Stomach smooth muscle (tissue), 2 donors: ENCODE data around the gene VAV2.
A peak's percentile ranks its signal among the peaks of the same experiment; 100 is the strongest.

Source experiments
- H3K27ac ChIP-seq: one replicate; pipeline ENCODE4 v1.7.0; 2013; ENCODE audit warnings: mild to moderate bottlenecking, low read length, inconsistent platforms
- H3K27me3 ChIP-seq, 2 donors: one replicate each; pipeline ENCODE4 v1.7.0; 2013; ENCODE audit warnings: low read length in 2 of 2; ENCODE audit not compliant: insufficient read depth in 2 of 2, control insufficient read depth in 1 of 2
- H3K36me3 ChIP-seq, 2 donors: one replicate each; pipeline ENCODE4 v1.7.0; 2013; ENCODE audit warnings: low read length in 2 of 2; ENCODE audit not compliant: control insufficient read depth in 2 of 2, insufficient read depth in 2 of 2
- H3K4me1 ChIP-seq: one replicate; pipeline ENCODE4 v1.7.0; 2013; ENCODE audit warnings: low read length; ENCODE audit not compliant: control insufficient read depth, insufficient read depth
- H3K4me3 ChIP-seq, 2 donors: one replicate each; pipeline ENCODE4 v1.7.0; 2013; ENCODE audit warnings: low read length in 2 of 2
- H3K9ac ChIP-seq, 2 donors: one replicate each; pipeline ENCODE4 v1.7.0; 2013; ENCODE audit warnings: low read length in 2 of 2, mild to moderate bottlenecking in 1 of 2
- H3K9me3 ChIP-seq, 2 donors: one replicate each; pipeline ENCODE4 v1.7.0; 2013; ENCODE audit warnings: low read length in 2 of 2; ENCODE audit not compliant: control insufficient read depth in 2 of 2
- donor health status: healthy.
- donor health status: Pancreatic carcinoma.

Gene VAV2

DNA sequence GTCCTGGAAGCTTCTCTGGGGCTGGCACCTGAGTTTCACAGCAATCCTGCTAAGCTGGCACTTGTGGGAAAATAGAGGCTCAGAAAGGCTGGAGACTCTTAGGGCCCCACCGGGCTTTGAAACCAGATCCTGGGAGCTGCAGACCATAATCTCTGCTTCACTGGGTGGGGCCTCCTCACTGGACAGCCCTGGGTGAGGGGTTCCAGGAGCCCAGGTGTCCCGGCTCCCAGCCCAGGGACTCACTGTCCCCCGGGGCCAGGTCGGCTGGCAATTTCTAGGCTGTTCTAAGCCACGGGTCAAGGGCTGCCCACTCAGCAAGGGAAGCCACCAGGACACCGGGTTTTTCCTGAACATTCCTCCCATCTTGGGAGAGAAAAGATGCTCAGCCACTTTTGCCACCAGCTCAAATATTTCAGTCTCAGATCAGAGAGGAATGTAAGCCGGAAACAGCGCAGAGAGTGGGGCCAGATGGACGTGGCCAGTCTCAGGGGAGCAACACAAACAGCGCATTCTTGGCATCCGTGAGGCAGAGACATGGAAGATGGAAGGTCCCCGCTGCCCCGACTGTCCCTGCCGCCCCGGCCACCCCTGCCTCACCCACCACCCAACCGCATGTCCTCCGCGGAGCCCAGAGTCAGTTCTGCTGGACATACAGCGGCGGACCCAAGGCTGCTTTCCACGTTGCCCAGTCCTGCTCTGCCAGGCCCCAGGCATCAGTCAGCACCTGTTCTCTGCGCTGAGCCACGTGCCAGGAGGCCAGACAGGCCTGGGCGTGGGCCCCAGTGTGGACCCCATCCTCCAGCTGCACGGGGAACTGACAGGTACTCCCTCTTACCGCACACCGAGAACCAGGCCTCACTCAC is 72.6 kb downstream of the VAV2 start:
- H3K9me3 ChIP-seq, result no peaks in the 10 kb centered on the region
- no peak overlapping the region for H3K27ac ChIP-seq
- peaks cover 7% of the 10 kb centered on the region for H3K4me1 ChIP-seq
- no peaks in the 10 kb centered on the region for H3K36me3 ChIP-seq
- H3K4me3 ChIP-seq, result no peak overlapping the region
- H3K27me3 ChIP-seq, result no peaks in the 10 kb centered on the region
- no peak overlapping the region for H3K9ac ChIP-seq

DNA sequence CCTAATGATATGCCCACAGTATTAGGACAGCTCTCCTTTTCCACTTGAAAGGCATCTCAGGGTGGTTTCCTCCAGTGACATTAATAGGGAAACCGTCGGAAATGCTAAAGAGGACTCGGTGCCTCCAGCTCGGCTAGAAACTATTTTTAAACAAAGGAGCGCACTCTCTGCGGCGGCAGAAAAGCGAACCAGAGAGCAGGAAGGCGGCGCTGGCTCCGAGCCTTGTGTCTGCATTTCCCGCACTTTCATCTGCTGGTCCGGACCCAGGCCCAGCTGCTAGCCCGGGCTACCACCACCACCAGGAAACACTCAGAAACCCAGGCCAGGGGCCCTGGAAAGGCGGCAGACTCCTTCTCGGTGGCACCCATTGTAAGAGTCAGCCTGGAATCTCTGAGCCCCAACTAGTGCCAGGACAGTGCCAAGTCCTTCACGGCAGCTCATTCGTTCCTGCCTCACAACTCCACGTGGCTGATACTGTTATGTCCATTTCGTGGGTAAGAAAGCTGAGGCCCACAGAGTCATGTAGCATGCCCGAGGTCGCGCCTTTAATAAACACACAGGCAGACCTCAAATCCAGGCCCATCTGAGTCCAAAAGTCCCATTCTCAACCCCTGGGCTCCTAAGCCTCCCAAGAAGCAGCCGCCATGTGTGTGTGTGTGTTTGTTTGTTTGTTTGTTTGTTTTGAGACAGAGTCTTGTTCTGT is 73.9 kb downstream of the VAV2 start:
- Histone ChIP-seq H3K4me3 (peak overlapping the region; percentile 32 to 52), H3K9ac (no peak overlapping the region), H3K4me1 (peaks cover 7% of the 10 kb centered on the region), H3K9me3 (no peaks in the 10 kb centered on the region), H3K27me3 (no peaks in the 10 kb centered on the region), H3K36me3 (no peaks in the 10 kb centered on the region), H3K27ac (no peak overlapping the region)

DNA sequence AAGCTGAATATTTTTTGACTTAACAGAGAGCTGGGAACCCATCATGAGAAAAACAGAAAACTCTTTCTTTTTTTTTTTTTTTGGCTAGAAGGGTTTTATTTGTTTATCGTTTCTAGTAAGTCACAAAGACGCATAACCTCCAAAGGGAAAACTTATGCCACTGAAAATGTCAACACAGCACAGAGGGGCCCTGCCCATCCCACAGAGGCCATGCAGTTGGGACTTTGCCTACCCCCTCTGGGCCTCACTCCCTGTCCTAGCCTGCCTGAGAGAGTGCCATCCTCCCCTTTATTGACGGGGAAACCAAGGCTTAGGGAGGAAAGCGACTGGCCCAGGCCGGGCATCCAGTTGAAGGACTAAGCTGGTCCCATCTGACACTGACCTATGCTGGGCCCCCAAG is 74.7 kb downstream of the VAV2 start:
- Histone ChIP-seq H3K4me1 (peaks cover 7% of the 10 kb centered on the region), H3K4me3 (no peak overlapping the region), H3K27ac (no peak overlapping the region), H3K9me3 (no peaks in the 10 kb centered on the region), H3K27me3 (no peaks in the 10 kb centered on the region), H3K9ac (no peak overlapping the region), H3K36me3 (no peaks in the 10 kb centered on the region)

DNA sequence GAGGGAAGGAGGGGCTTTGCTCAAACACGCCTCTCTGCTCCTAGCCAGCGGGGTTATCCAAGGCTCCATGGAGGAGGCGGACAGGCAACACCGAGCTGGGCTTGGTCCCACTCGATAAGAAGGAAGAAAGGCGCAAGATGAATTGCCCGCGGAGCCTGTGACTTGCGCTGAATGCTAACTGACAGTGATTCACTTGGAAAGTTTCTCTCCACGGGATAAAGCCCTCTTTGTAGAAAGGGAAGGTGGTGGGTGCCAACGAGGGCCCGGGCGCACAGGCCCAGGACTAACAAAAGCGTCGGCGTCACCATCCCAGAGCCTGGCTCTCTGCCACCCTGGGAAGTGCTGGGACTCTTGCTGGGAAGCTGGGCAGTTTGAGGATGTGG is 76.0 kb downstream of the VAV2 start:
- H3K4me1 ChIP-seq, result peaks cover 7% of the 10 kb centered on the region
- H3K36me3 ChIP-seq, result no peaks in the 10 kb centered on the region
- H3K9me3 ChIP-seq, result no peaks in the 10 kb centered on the region
- H3K27ac ChIP-seq, result no peak overlapping the region
- no peaks in the 10 kb centered on the region for H3K27me3 ChIP-seq
- no peak overlapping the region for H3K4me3 ChIP-seq
- no peak overlapping the region for H3K9ac ChIP-seq

DNA sequence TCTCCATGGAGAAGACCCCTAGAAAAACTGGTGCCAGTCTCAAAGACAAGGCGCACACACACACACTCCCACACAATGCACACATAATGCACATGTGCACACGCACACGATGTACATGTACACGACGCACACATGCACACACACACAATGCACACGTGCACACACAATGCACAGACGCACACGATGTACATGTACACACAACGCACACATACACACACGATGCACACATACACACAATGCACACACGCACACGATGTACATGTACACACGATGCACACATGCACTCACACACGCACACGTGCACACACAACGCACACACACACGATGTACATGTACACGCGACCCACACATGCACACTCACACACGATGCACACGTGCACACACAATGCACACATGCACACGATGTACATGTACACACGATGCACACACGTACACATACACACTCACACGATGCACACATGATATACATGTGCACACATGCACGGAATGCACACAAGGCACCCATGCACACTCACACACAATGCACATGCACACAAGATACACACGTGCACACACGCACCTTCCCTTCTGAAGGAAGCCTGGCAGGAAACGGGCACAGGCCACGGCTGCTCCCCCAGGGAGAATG is 76.5 kb downstream of the VAV2 start:
- Histone ChIP-seq H3K4me1 (peaks cover 7% of the 10 kb centered on the region), H3K4me3 (no peak overlapping the region), H3K27me3 (no peaks in the 10 kb centered on the region), H3K9me3 (no peaks in the 10 kb centered on the region), H3K9ac (no peak overlapping the region), H3K36me3 (no peaks in the 10 kb centered on the region), H3K27ac (no peak overlapping the region)

DNA sequence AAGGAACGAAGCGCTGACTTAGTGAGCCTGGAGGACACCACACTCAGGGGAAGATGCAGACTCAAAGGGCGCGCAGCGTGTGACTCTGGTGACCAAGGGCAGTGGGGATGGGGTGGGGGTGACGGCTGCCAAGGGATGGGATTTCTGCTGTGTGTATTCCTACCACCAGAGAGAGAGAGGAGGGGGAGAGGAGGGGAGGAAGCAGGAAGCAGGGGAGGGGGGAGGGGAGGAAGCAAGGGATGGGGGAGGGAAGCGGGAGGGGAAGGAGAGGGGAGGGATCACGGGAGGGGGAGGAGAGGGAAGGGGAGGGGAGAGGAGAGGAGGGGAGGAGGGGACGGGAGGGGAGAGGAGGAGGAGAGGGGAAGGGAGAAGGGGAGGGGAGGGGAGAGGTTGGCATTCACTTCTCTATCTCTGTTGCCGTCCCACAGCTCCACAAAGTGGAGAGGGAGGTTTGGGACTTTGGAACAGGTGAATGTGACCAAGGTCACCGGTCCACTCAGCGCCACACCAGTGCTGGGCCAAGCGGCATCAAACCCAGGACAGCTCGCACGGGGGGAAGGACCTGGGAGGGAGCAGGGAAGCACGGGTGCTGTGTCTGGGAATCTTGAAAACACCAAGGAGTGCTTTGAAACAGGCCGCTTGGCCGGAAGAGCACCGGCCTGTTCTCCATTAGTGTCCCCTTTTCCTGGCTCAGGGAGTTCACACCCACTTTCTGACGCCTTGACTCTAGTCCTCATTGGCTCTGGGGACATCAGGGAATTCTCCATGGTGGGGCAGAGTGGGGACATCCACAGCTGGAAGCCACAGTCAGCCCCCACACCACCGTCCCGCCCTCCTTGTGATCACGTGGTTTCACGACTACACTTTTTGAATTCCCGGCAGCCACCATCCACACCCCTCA is 77.4 kb downstream of the VAV2 start:
- Histone ChIP-seq H3K36me3 (no peaks in the 10 kb centered on the region), H3K4me1 (peaks cover 7% of the 10 kb centered on the region), H3K4me3 (no peak overlapping the region), H3K9ac (no peak overlapping the region), H3K27me3 (no peaks in the 10 kb centered on the region), H3K27ac (no peak overlapping the region), H3K9me3 (peaks cover 0 to 2% of the 10 kb centered on the region in 2 donors)

DNA sequence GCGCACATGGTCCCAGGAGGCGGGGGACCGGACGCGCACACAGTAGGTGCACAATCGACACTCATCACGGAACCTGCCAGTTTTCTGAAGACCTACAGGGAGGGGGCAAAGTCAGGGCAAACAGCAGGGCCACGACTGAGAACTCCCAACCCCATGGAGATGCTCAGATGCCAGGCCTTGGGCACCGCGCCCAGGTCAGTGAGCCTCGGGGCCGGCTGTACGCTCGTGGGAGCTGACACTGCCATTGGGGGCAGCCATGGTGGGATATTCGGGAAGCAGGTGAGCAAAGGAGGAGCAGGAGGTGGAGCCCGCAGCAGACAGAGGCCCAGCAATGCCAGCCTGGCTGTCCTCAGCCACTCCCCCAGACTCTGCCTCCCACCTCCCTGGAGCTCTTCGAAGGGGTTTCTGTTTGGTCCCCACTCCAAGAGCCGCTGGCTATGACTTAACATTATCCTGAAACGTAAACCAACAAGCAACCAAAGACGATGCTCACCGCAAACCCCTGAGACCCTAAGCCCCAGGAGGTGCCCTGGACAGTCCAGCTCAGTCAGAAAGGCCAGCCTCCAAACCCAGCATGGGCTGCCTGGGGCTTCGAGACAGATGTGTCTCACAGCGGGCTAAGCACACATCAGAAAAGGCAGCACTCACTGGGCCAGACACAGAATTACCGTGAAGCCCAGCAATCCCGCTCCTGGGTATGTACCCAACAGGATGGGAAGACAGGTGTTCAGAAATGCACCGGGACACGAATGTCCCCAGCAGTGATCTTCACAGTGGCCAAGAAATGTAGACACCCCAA is 78.4 kb downstream of the VAV2 start:
- peaks cover 7% of the 10 kb centered on the region for H3K4me1 ChIP-seq
- H3K9me3 ChIP-seq, result peaks cover 0 to 2% of the 10 kb centered on the region in 2 donors
- no peak overlapping the region for H3K9ac ChIP-seq
- H3K4me3 ChIP-seq, result no peak overlapping the region
- no peak overlapping the region for H3K27ac ChIP-seq
- H3K36me3 ChIP-seq, result no peaks in the 10 kb centered on the region
- no peaks in the 10 kb centered on the region for H3K27me3 ChIP-seq

DNA sequence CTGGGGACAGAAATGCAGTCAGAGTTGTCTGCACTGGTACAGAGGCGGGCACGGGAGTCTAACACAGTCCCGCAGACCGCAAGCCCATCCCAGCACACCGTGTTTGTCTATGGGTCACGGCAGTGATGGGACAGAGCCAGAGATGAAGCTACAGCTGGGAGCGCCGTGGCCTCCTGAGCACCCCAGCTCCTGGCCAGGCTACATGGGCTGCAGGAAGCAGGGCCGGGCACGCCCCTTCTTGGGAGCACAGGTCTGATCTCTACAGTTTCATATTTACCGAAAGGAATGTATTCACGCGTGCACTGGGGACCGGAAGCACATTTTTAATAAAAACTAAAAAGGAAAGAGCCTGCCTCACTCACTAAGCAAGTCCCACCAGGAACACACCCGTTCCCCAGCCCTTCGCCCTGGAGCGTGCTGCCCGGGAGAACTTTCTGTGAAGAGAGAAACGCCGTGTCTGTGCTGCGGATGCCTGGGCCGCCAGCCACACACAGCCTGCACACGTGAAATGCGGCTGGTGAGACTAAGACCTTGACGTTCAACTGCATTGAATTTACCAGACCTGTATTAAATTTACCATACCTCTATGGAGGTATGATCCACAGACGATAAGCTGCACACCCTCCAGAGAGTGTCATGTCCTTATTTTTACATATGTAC is 81.1 kb downstream of the VAV2 start:
- Histone ChIP-seq H3K36me3 (no peaks in the 10 kb centered on the region), H3K27me3 (no peaks in the 10 kb centered on the region), H3K9me3 (peaks cover 0 to 2% of the 10 kb centered on the region in 2 donors), H3K4me1 (peaks cover 3% of the 10 kb centered on the region), H3K27ac (no peak overlapping the region), H3K9ac (no peak overlapping the region), H3K4me3 (no peak overlapping the region)

DNA sequence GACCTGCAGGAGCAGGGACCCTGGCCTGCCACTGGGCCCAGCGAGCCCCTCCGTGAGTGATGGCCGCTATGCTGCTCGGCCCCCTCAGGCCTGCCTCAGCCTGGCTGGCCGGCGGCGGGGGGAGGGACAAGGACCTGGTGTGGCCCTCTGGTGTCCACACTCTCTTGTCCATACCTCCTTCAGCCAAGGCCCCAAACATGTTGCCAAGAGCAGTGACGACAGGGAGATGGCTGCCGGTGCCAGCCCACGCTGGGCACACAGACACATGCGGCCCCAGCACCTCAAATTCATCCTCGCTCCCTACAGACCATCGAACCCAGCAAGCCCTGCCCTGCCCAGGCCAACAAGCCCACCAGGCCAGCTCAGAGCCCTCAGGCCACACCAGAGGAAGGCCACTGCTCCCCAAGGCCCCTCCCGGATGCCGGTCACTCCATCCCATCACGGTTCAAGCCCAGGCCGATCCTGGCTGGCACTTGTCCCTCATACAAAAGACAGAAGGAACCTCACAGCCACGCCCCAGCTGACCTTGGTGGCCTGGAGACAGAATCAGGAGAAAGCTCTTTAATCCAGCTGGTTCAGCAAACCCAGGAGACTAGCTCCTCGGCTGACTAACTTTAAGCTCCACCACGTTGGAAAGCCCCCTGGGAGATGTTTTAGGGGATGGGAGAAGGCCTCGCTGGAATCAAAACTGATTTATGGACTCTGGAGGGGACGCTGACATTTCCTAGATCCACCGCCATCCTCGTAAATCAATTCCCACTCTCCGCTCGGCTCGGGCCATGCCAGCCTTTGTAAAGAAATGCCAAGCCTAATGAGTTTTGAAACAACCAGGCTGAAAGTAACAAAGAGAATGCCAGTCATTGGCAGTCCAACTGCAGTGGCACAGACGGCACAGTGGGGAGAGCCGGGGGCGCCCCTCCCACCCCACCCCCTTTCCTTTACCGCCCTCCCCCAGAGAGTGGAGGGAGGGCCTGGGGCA is 84.9 kb downstream of the VAV2 start:
- no peaks in the 10 kb centered on the region for H3K36me3 ChIP-seq
- no peak overlapping the region for H3K4me3 ChIP-seq
- peaks cover 3% of the 10 kb centered on the region for H3K4me1 ChIP-seq
- peaks cover 0 to 2% of the 10 kb centered on the region in 2 donors for H3K9me3 ChIP-seq
- H3K9ac ChIP-seq, result no peak overlapping the region
- no peak overlapping the region for H3K27ac ChIP-seq
- no peaks in the 10 kb centered on the region for H3K27me3 ChIP-seq
